ENCODE results near the gene LHFPL3.
"Not testable (repeated sequence)": the region's sequence is repeated elsewhere in the genome, so short reads cannot be mapped to it uniquely, and the experiment has no call there.

Gene LHFPL3

GRCh38 chr7:104328296-104328969, at the start of gene LHFPL3:
TSS of gene LHFPL3 (plus strand) at chr7:104328603.
- DNase-seq (ENCODE audit: low read depth in 2 of 2): no peak

GRCh38 chr7:104281685-104282084, 46.7 kb upstream of the LHFPL3 start:
- not testable (repeated sequence) for DNase-seq (ENCODE audit: low read depth in 2 of 2)

- DNase-seq (ENCODE audit: low read depth in 2 of 2): no peak
Observed at GRCh38 chr7:104286839-104287238, 41.6 kb upstream of the LHFPL3 start.

- no peak for DNase-seq (ENCODE audit: low read depth in 2 of 2)
Observed at GRCh38 chr7:104288137-104288536, 40.3 kb upstream of the LHFPL3 start.

GRCh38 chr7:104294291-104294690, 34.1 kb upstream of the LHFPL3 start:
- no peak for DNase-seq (ENCODE audit: low read depth in 2 of 2)

GRCh38 chr7:104296266-104296665, 32.1 kb upstream of the LHFPL3 start:
- DNase-seq (ENCODE audit: low read depth in 2 of 2): no peak

GRCh38 chr7:104296900-104297299, 31.5 kb upstream of the LHFPL3 start:
- DNase-seq (ENCODE audit: low read depth in 2 of 2): no peak

- no peak for DNase-seq (ENCODE audit: low read depth in 2 of 2)
Observed at GRCh38 chr7:104299323-104299722, 29.1 kb upstream of the LHFPL3 start.

GRCh38 chr7:104299777-104300176, 28.6 kb upstream of the LHFPL3 start:
- DNase-seq (ENCODE audit: low read depth in 2 of 2): no peak

GRCh38 chr7:104306793-104307192, 21.6 kb upstream of the LHFPL3 start:
- DNase-seq (ENCODE audit: low read depth in 2 of 2): no peak

GRCh38 chr7:104317948-104318629, 10.3 kb upstream of the LHFPL3 start:
- no peak for DNase-seq (ENCODE audit: low read depth in 2 of 2)

- DNase-seq (ENCODE audit: low read depth in 2 of 2): no peak
Observed at GRCh38 chr7:104327534-104327933, 869 bp upstream of the LHFPL3 start.

GRCh38 chr7:104327938-104328295, 486 bp upstream of the LHFPL3 start:
- DNase-seq (ENCODE audit: low read depth in 2 of 2): no peak

GRCh38 chr7:104328970-104329825, 795 bp downstream of the LHFPL3 start:
- DNase-seq (ENCODE audit: low read depth in 2 of 2): no peak

GRCh38 chr7:104341546-104341945, 13.1 kb downstream of the LHFPL3 start:
- DNase-seq (ENCODE audit: low read depth in 2 of 2): no peak

- DNase-seq (ENCODE audit: low read depth in 2 of 2): no peak
Observed at GRCh38 chr7:104352736-104353135, 24.3 kb downstream of the LHFPL3 start.

GRCh38 chr7:104357166-104357565, 28.8 kb downstream of the LHFPL3 start:
- DNase-seq (ENCODE audit: low read depth in 2 of 2): no peak

- DNase-seq (ENCODE audit: low read depth in 2 of 2): no peak
Observed at GRCh38 chr7:104358446-104359132, 30.2 kb downstream of the LHFPL3 start.

GRCh38 chr7:104362756-104363155, 34.4 kb downstream of the LHFPL3 start:
- DNase-seq (ENCODE audit: low read depth in 2 of 2): no peak

- DNase-seq (ENCODE audit: low read depth in 2 of 2): no peak
Observed at GRCh38 chr7:104363355-104363754, 35.0 kb downstream of the LHFPL3 start.

- no peak for DNase-seq (ENCODE audit: low read depth in 2 of 2)
Observed at GRCh38 chr7:104366390-104366789, 38.0 kb downstream of the LHFPL3 start.

GRCh38 chr7:104367926-104368325, 39.5 kb downstream of the LHFPL3 start:
- no peak for DNase-seq (ENCODE audit: low read depth in 2 of 2)

Measured in stimulated activated CD8-positive, alpha-beta memory T cell treated with anti-CD3 and anti-CD28 coated beads, Interleukin-15, amount 100 ng/mL, for 48 hours (primary cell).